ENCODE measurements around the gene MAPK10. TPM values are rescaled to one million over a fixed set of nuclear protein-coding genes. Genes with fewer than 3 reads are reported as not detected.

MAPK10 gene
- total and polyA plus RNA-seq, 4 donors, result 3.3 to 109 (median 24.5) TPM

DNA sequence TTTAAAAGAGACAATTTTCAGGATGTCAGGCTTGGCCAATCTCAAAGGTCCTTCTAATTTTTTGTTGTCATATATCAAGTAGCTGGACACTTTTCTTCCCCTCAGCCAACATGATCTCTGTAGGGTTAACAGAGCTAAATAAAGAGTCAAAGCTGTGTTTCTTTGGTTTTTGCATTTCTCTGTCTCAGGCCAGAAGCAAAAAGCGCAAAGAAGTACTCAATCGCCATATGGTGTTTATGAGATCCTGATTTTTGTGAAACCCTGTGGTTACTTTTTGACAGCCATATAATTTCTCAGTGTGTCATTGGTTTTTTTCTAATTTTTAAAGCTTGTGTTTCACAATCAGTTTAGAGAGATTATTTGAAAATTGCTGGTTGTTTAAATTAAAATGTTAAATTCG, 111.9 kb downstream of the MAPK10 start:
- DNase-seq (no peak), ATAC-seq (ENCODE audit: insufficient read depth, low FRiP score) (no peak)
- Histone ChIP-seq H3K9me3 (ENCODE audit: control insufficient read depth in 4 of 4, insufficient read depth in 3 of 4, low read length in 3 of 4) (no peaks in the 10 kb centered on the region), H3K36me3 (ENCODE audit: control insufficient read depth in 4 of 4, insufficient read depth in 4 of 4, low read length in 4 of 4) (no peaks in the 10 kb centered on the region), H3K27ac (ENCODE audit: low read depth in 1 of 2, low read length in 1 of 2) (no peak overlapping the region), H3K9ac (ENCODE audit: insufficient read depth in 1 of 2, low read length in 2 of 2) (no peak overlapping the region), H3K27me3 (ENCODE audit: control insufficient read depth in 3 of 3, insufficient read depth in 3 of 3, low read length in 2 of 3) (no peaks in the 10 kb centered on the region), H3K4me1 (ENCODE audit: control insufficient read depth in 5 of 5, insufficient read depth in 5 of 5, low read length in 5 of 5) (no peaks in the 10 kb centered on the region), H3K4me3 (no peak overlapping the region)
- TF ChIP-seq, protein P1, sequence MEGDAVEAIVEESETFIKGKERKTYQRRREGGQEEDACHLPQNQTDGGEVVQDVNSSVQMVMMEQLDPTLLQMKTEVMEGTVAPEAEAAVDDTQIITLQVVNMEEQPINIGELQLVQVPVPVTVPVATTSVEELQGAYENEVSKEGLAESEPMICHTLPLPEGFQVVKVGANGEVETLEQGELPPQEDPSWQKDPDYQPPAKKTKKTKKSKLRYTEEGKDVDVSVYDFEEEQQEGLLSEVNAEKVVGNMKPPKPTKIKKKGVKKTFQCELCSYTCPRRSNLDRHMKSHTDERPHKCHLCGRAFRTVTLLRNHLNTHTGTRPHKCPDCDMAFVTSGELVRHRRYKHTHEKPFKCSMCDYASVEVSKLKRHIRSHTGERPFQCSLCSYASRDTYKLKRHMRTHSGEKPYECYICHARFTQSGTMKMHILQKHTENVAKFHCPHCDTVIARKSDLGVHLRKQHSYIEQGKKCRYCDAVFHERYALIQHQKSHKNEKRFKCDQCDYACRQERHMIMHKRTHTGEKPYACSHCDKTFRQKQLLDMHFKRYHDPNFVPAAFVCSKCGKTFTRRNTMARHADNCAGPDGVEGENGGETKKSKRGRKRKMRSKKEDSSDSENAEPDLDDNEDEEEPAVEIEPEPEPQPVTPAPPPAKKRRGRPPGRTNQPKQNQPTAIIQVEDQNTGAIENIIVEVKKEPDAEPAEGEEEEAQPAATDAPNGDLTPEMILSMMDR (IDR thresholded peaks at IDR 0.05; ENCODE audit: control extremely low read depth, extremely low read depth), result no peak
- WGBS, 2 donors, result 89% methylated on average over 3 of the region's 3 CpGs

DNA sequence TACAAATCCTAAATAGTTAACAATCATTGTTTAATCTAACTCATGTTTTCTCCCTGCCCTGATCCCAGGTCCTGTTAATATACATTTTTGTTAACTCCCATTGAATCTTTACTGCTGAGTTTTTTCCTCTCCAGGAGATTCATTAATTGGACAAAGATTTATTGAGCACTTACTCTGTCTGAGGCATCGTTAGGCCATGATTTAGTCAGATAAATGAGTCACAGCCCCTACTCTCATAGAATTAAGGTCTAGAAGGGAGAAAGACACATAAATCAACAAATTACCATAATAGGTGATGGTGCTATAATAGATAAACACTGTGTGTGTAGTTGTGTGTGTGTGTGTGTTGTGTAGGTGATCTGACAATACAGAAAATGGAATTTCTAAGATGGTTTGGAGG, 112.5 kb downstream of the MAPK10 start:
- ATAC-seq (ENCODE audit: insufficient read depth, low FRiP score), result no peak
- Histone ChIP-seq H3K9me3 (ENCODE audit: control insufficient read depth in 4 of 4, insufficient read depth in 3 of 4, low read length in 3 of 4) (no peaks in the 10 kb centered on the region), H3K4me3 (no peak overlapping the region), H3K36me3 (ENCODE audit: control insufficient read depth in 4 of 4, insufficient read depth in 4 of 4, low read length in 4 of 4) (no peaks in the 10 kb centered on the region), H3K4me1 (ENCODE audit: control insufficient read depth in 5 of 5, insufficient read depth in 5 of 5, low read length in 5 of 5) (no peaks in the 10 kb centered on the region), H3K27ac (ENCODE audit: low read depth in 1 of 2, low read length in 1 of 2) (no peak overlapping the region), H3K9ac (ENCODE audit: insufficient read depth in 1 of 2, low read length in 2 of 2) (no peak overlapping the region), H3K27me3 (ENCODE audit: control insufficient read depth in 3 of 3, insufficient read depth in 3 of 3, low read length in 2 of 3) (no peaks in the 10 kb centered on the region)
- 48 to 87% methylated on average over 1 of the region's 1 CpG for WGBS, 2 donors
- TF ChIP-seq, protein P1 (IDR thresholded peaks at IDR 0.05; ENCODE audit: control extremely low read depth, extremely low read depth), result no peak
- DNase-seq, result no peak

DNA sequence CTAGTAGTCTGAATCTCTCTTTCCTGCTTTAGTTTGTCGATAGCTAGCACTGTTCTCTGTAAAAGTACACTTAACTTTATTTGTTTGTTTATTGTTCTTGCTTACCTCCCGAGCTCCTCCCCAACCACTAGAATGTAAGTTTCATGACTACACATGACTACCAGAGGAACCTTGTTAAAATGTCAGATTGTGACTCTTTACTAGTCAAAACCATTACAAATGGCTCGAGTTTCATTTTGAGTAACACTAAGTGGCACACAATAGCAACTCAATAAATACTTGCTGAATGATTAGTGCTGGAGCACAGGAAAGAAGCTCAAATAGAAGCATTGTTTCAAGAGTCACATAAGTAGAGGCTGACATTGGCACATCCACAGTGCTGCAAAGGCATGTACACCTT, 116.1 kb downstream of the MAPK10 start:
- no peaks in the 10 kb centered on the region for H3K4me1 ChIP-seq (ENCODE audit: control insufficient read depth in 5 of 5, insufficient read depth in 5 of 5, low read length in 5 of 5)
- DNase-seq (no peak), ATAC-seq (ENCODE audit: insufficient read depth, low FRiP score) (no peak)
- H3K27me3 ChIP-seq (ENCODE audit: control insufficient read depth in 3 of 3, insufficient read depth in 3 of 3, low read length in 2 of 3), result no peaks in the 10 kb centered on the region
- no peak overlapping the region for H3K4me3 ChIP-seq
- H3K36me3 ChIP-seq (ENCODE audit: control insufficient read depth in 4 of 4, insufficient read depth in 4 of 4, low read length in 4 of 4), result no peaks in the 10 kb centered on the region
- no peak overlapping the region for H3K27ac ChIP-seq (ENCODE audit: low read depth in 1 of 2, low read length in 1 of 2)
- H3K9ac ChIP-seq (ENCODE audit: insufficient read depth in 1 of 2, low read length in 2 of 2), result no peak overlapping the region
- H3K9me3 ChIP-seq (ENCODE audit: control insufficient read depth in 4 of 4, insufficient read depth in 3 of 4, low read length in 3 of 4), result no peaks in the 10 kb centered on the region
- TF ChIP-seq, protein P1 (IDR thresholded peaks at IDR 0.05; ENCODE audit: control extremely low read depth, extremely low read depth), result no peak
- 76 to 87% methylated on average over 3 of the region's 3 CpGs for WGBS, 2 donors

DNA sequence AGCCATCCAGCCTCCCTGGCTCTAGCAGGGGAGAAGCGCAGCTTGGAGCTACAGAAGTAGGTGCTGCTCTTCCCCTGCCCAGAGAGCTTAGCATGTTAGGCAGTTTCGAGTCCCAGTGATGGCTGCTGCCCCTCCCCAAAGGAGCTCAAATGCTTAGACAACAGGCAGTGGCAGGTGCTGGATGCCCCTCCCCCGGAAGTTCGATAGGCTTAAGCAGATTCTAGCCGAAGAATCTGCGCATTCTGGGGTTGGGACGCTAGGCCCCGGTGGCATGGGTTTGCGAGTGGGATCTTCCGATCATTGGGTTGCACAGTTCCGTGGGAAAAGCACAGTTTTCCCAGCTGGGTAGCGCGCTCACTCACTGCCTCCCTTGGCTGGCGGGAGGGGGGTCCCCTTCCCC, 117.2 kb downstream of the MAPK10 start:
- H3K9ac ChIP-seq (ENCODE audit: insufficient read depth in 1 of 2, low read length in 2 of 2), result no peak overlapping the region
- DNase-seq, result no peak
- no peaks in the 10 kb centered on the region for H3K36me3 ChIP-seq (ENCODE audit: control insufficient read depth in 4 of 4, insufficient read depth in 4 of 4, low read length in 4 of 4)
- 91 to 96% methylated on average over 14 of the region's 14 CpGs for WGBS, 2 donors
- H3K27ac ChIP-seq (ENCODE audit: low read depth in 1 of 2, low read length in 1 of 2), result no peak overlapping the region
- TF ChIP-seq, protein P1 (IDR thresholded peaks at IDR 0.05; ENCODE audit: control extremely low read depth, extremely low read depth), result no peak
- ATAC-seq (ENCODE audit: insufficient read depth, low FRiP score), result no peak
- H3K4me1 ChIP-seq (ENCODE audit: control insufficient read depth in 5 of 5, insufficient read depth in 5 of 5, low read length in 5 of 5), result no peaks in the 10 kb centered on the region
- H3K27me3 ChIP-seq (ENCODE audit: control insufficient read depth in 3 of 3, insufficient read depth in 3 of 3, low read length in 2 of 3), result no peaks in the 10 kb centered on the region
- no peaks in the 10 kb centered on the region for H3K9me3 ChIP-seq (ENCODE audit: control insufficient read depth in 4 of 4, insufficient read depth in 3 of 4, low read length in 3 of 4)
- H3K4me3 ChIP-seq, result no peak overlapping the region
